ENCODE measurements around the gene UBE2G1. TPM values are rescaled to one million over a fixed set of nuclear protein-coding genes. Genes with fewer than 3 reads are reported as not detected.
A peak's percentile ranks its signal among the peaks of the same experiment; 100 is the strongest.

Gene UBE2G1
- total and polyA plus RNA-seq, 9 of the 15 experiments (the other 6 are each of a cell fraction or from before 2014, with no cell fraction given), result 10.1 to 65.9 (median 29.7) TPM

GRCh38 chr17:4386406-4386805, 19.9 kb upstream of the UBE2G1 start:
- H3K9me1 ChIP-seq (ENCODE audit: control insufficient read depth, insufficient read depth, low read length), result no peaks in the 10 kb centered on the region
- H3K4me1 ChIP-seq (replicated peaks in 1 of 2; ENCODE audit: control insufficient read depth in 2 of 2, insufficient read depth in 2 of 2, low read length in 2 of 2), result peaks cover 0 to 6% of the 10 kb centered on the region in 2 experiments; a peak in 1 of 5 replicates
- FAIRE-seq (no peak), ATAC-seq (no peak), DNase-seq (ENCODE audit: extremely low read depth in 1 of 4, low spot score in 3 of 4) (no peak)
- H3K27ac ChIP-seq (ENCODE audit: extremely low read depth, low read depth, low read length), result no peak overlapping the region
- intact Hi-C loops (cut with micrococcal nuclease), result no loop called here
- in situ Hi-C loops (cut with MboI), result no loop called here
- no peaks in the 10 kb centered on the region for H3K27me3 ChIP-seq (ENCODE audit: control insufficient read depth in 2 of 2, insufficient read depth in 2 of 2, low read length in 2 of 2)
- no peaks in the 10 kb centered on the region for H4K20me1 ChIP-seq (replicated peaks; ENCODE audit: control insufficient read depth, insufficient read depth, low read length)
- CTCF ChIA-PET (ENCODE audit: low intra/inter-chr PET ratio), result no interaction called here
- 34% methylated on average over 2 of the region's 2 CpGs for WGBS (ENCODE audit: insufficient coverage, low coverage, missing lambda C conversion rate)
- no peak overlapping the region for H2AFZ ChIP-seq (ENCODE audit: low read depth, low read length)
- no peak overlapping the region for H3K4me2 ChIP-seq (ENCODE audit: insufficient read depth, low read length)
- no peaks in the 10 kb centered on the region for H3K36me3 ChIP-seq (ENCODE audit: control insufficient read depth, insufficient read depth, low read length)
- no peaks in the 10 kb centered on the region for H3K9me3 ChIP-seq (replicated peaks; ENCODE audit: control insufficient read depth, insufficient read depth, low read depth, low read length)
- no peak overlapping the region for H3K4me3 ChIP-seq
- H3K79me2 ChIP-seq (ENCODE audit: control insufficient read depth, insufficient read depth, low read length), result no peaks in the 10 kb centered on the region
- peak overlapping the region in 1 of 2 experiments; percentile 35; a peak in 1 of 4 replicates for H3K9ac ChIP-seq (ENCODE audit: insufficient read depth in 1 of 2, low read depth in 2 of 2, low read length in 2 of 2)
- POLR2A ChIA-PET, result interaction anchor here (1.1 kb wide), 1 partner anchor 9 kb away, joined by 3 read pairs; no protein-coding TSS in a partner anchor
- BruUV-seq (replicated peaks), result no TSS peak
- no peak for TF ChIP-seq FOXO4 (CRISPR knock-in tag; IDR thresholded peaks at IDR 0.05)
- TF ChIP-seq JUN (IDR thresholded peaks at IDR 0.05; ENCODE audit: borderline replicate concordance, low read depth, low read length), result no peak
- TF ChIP-seq JUN (CRISPR knock-in tag; IDR thresholded peaks at IDR 0.05; ENCODE audit: borderline replicate concordance), result no peak
- TF ChIP-seq ZNF318 (IDR thresholded peaks at IDR 0.05; ENCODE audit: borderline replicate concordance in 1 of 2, low read depth in 1 of 2), result no peak
- TF ChIP-seq NR0B1 (IDR thresholded peaks at IDR 0.05; ENCODE audit: partially characterized antibody), result no peak
- no peak for TF ChIP-seq SIX5 (IDR thresholded peaks at IDR 0.05; ENCODE audit: borderline replicate concordance in 1 of 2, insufficient read depth in 1 of 2, low read depth in 1 of 2, low read length in 2 of 2)
- no peak for TF ChIP-seq RB1 (IDR thresholded peaks at IDR 0.05; ENCODE audit: low read depth)
- TF ChIP-seq RNF2 (IDR thresholded peaks at IDR 0.05), result no peak
- TF ChIP-seq ZNF398 (CRISPR knock-in tag; IDR thresholded peaks at IDR 0.05), result no peak

All from K562 (cell line).